Embryonic facial prominence (tissue), 1 donor: ENCODE measurements around the gene KRTDAP.

Source experiments
- DNase-seq: peaks from one replicate; pipeline ENCODE4 v3.0.0-alpha.2; 2016; ENCODE audit errors: extremely low spot score

The KRTDAP gene, protein sequence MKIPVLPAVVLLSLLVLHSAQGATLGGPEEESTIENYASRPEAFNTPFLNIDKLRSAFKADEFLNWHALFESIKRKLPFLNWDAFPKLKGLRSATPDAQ

DNA sequence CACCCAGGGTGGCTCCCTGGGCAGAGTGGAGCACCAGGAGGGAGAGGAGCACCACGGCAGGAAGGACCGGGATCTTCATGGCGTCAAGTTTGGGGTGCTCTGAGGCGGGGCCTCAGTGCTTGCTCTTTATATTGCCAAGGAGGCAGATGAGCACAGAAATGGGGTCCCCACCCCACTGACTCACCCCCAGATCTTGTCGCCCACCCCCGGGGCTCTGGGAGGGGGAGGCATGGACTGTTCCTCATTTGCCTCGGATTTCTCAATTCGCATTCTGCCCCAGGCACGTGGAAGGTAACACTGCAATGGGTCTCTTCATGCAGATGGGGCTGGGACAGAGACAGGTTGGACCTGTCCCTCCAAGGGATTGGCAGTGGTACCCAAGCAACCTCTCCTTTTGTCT is at the start of gene KRTDAP:
Gene KRTDAP, minus strand, starts transcription at position 101 of the 400 bp plus-strand sequence. Its CDS starts 22 bp downstream, at position 79.
- DNase-seq: no peak

GRCh38 chr19:35539850-35540249 is 49.6 kb upstream of the KRTDAP start:
- no peak for DNase-seq

- DNase-seq: no peak
Observed at GRCh38 chr19:35539314-35539713, 49.0 kb upstream of the KRTDAP start.

DNA sequence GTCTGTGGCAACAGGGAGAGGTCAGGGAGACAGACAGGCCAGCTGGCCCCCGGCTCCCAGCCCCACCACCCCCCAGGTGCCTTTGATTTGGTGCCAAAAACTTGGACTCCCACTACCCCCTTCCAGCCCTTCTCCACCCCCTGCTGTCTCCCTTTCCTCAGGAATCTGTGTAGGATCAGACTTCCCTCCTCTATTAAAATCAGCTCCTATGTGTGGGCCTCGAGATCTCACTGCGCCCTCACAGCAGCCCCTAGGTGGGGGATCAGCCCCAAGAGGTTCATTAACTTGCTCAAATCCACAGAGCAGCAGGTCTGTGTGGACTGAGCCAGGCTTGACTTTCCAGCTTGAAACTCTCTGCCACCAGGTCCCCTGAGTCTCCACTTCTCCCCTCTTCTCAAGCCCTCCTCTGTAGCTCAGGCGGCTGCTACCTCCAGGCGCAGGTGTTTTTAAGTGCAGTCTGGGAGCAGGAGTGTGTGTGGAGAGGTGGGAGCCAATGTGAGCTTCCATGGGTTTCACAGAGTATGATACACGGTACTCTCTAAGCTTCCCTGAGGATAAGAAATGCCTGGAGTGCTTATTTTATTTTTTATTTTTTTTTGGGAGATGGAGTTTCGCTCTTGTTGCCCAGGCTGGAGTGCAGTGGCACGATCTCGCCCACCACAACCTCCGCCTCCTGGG is 44.7 kb upstream of the KRTDAP start:
- DNase-seq: no peak

DNA sequence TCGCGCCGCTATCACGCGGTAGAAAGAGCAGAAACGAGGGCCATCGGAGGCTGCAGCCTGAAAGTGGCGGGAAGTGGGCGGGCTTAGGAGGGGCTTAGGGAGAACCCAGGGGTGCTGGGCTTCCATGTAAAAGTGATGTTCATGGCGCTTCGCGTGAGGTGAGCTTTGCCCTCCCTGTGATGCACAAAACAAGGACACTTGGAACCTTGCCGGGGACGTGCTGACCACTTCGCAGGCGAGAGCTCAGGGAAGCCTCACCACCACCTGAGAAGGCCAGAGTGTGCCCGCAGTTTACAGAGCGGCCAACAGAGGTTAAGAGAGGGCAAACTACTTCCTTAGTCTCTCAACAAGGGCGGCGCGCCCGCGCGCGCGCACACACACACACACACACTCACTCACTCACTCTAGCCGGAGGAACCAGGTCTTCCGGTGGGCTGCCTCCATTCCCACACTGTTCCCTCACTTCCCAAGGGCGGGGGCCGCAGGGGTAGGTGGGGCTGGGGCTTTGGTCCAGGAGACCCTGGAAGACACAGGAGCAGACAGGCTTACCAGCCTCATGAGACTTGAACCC is 43.6 kb upstream of the KRTDAP start:
- DNase-seq: no peak

GRCh38 chr19:35533201-35533821 is 43.0 kb upstream of the KRTDAP start, which contains the start of gene GAPDHS:
GAPDHS (plus strand) TSS chr19:35533456; CDS start chr19:35533528, 72 bp downstream.
- no peak for DNase-seq

DNA sequence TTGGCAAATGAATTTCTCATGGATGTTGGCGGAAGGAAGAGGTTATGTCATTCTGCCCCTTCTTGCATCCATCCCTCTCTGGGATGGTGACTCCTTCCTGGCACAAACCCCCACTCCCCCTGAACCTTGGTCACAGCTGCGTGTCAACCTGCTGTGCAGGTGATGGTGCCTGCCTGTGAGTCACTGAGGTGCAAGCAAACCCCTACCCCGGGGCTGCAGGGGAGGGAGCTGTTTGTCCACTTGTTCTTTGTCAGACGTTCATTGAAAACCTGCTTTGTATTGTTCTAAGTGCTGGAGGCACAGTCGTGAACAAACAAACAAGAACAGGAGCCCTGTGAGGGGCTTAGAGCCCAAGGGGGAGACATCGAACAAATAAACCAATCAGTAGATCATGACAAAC is 41.0 kb upstream of the KRTDAP start:
- no peak for DNase-seq

GRCh38 chr19:35529241-35530218 is 39.3 kb upstream of the KRTDAP start:
- no peak for DNase-seq

DNA sequence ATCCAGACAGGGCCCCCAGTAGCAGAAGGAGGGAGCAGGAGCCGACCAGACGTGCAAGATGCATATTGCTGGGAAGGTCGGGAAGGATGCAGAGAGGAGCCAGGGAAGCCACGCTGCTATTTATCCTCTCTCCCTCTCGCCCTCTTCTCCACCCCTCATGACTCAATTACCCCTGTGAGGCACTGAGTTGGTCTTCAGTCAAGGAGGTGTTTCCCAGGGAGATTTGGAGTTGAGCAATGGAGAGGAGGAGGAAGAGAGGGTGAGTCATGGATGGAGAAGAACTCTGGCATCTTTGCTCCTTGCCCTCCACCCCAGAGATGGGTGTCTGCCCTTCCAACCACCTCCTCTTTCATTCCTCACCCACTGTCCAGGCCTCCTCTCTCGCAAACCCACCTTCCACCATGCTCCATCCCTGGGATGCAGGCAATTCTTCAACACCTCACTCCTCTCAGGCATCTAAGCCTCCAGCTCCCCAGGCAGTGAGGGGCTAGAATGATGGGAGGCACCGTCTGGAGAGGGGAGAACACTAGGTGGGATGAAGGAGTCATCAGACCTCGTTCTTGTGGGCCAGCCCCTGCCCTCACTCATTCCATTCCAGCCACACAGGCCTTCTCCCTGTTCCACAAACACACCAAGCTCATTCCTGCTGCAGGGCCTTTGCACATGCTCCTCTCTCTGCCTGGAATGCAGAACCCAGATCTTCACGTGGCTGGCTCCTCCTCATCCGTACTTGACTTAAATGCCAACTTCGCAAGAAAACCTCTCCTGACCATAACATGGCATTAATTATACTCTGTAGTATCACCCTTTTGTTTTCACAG is 38.2 kb upstream of the KRTDAP start, which contains the start of gene SBSN:
Gene SBSN, minus strand, starts transcription at position 94 of the 821 bp plus-strand sequence. Its CDS starts 30 bp downstream, at position 64.
- DNase-seq: no peak

- DNase-seq: no peak
Observed at GRCh38 chr19:35525873-35526272, 35.6 kb upstream of the KRTDAP start.

GRCh38 chr19:35524181-35524837 is 34.0 kb upstream of the KRTDAP start:
- DNase-seq: no peak

DNA sequence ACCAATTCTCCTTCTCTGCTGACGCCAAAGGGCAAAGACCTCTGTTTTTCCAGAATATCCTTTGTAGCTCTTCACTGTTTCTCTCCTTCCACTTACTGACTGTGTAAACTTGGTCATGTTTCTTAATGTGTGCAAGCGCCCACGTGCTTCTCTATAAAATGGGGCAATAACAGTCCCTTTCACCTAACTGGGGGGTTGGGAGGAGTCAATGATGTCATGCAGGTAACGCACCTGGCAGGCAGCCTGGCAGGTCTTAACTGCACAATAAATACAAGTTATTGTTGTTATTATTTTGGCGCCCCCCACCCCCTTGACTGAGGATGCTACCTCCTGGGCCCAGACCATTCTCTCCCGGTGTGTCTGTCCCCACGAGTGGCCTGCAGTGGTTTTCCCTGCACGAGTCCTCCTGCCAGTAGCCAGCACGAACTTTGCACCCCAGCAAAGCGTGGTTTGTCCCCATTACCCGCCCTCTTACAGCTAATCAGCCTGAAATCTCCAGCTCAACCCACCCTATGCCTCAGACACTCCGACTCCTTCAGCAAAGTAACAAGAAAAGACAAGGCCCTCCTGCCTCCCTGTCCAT is 32.6 kb upstream of the KRTDAP start:
- DNase-seq: no peak

DNA sequence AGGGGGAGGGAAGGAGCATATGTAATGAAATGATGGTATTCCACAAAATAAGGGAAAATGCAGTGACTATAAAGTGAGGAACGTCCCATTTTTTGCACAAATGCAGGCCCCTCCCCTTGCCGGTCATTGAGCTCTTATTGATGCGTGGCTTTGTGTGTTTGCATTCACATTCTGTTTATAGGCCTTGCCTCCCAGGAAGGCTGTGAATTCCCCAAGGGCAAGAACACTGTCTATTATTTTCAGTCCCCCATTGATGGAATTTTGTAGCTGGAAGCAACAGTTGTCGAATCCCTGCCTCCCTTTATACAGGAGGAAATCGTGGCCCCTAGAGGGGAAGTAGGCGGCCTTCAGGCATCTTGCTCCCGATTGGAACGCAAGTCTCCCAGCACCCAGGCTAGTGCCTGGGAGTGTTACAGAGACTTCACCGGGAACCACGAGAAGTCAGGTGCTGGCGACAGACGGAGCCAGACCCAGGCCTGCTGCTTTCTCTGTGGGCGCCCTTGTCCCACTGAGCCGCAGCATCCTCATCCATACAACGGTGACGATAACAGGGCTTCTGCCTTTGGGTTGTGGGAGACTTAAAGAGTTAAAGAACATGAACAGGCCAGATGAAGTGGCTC is 31.0 kb upstream of the KRTDAP start:
- DNase-seq: no peak

DNA sequence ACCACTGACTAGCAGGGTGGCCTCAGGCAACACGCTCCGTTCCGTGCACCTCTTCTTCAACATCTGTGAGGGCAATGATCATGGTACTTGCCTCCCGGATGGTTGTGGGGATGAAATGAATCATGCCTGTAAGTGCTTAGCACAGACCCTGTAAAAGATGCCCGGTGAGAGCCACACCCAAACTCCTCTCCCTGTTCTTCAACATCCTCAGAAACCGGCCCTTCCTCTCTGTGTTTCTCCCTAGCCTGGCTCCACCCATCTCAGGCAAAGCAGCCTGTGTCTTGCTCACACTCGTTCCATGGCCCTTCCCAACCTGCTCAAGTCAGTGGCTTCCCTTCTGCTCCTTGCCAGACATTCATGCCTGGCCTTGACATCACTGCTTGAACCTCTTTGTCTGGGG is 29.0 kb upstream of the KRTDAP start:
- DNase-seq: no peak

DNA sequence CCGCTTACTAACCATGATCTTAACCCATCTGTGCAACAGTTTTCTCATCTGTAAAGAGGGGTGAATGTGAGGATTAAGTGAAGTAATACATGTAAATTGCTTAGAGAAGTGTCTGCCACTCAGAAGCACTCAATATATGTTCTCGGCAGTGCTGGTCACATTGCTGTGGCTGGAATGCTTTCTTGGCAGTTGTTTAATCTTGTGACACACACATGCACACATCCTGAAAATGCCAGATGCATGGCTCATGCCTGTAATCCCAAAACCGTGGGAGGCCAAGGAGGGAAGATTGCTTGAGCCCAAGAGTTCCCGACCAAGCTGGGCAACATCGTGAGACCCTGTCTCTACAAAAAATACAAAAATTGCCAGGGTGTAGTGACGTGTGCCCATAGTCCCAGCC is 28.0 kb upstream of the KRTDAP start:
- DNase-seq: no peak

GRCh38 chr19:35517342-35517741 is 27.1 kb upstream of the KRTDAP start:
- DNase-seq: no peak

DNA sequence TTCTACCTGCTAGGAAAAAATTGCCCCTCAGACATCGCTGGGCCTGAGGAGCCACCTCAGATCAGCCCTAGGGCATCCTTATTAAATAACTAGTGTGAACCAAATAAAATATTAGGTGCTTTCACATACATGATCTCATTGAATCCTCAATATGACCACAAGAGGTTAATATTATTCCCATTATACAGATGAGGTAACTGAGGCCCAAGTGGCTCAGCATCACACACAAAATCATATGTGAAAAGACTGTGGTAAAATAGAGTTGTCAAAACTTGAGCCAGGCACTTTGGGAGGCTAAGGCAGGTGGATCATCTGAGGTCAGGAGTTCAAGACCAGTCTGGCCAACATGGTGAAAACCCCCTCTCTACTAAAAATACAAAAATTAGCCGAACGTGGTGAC is 26.0 kb upstream of the KRTDAP start:
- DNase-seq: no peak

- no peak for DNase-seq
Observed at GRCh38 chr19:35514282-35514809, 24.1 kb upstream of the KRTDAP start.

- no peak for DNase-seq
Observed at GRCh38 chr19:35513628-35514281, 23.5 kb upstream of the KRTDAP start, which contains the start of gene DMKN. DMKN (minus strand) TSS chr19:35513649; CDS start chr19:35513475, 174 bp downstream.
